Hypothalamus (tissue), 51 donors: ENCODE measurements around the gene CREBRF.
A peak's percentile ranks its signal among the peaks of the same experiment; 100 is the strongest.
"Not testable (repeated sequence)": the region's sequence is repeated elsewhere in the genome, so short reads cannot be mapped to it uniquely, and the experiment has no call there.

Experiments used
- DNase-seq, 51 donors: peaks; one replicate each; lab custom pipeline; 2025; lab: John Stamatoyannopoulos, UW

CREBRF gene

GRCh38 chr5:173148354-173148753, 92.2 kb downstream of the CREBRF start:
- DNase-seq: no peak

DNA sequence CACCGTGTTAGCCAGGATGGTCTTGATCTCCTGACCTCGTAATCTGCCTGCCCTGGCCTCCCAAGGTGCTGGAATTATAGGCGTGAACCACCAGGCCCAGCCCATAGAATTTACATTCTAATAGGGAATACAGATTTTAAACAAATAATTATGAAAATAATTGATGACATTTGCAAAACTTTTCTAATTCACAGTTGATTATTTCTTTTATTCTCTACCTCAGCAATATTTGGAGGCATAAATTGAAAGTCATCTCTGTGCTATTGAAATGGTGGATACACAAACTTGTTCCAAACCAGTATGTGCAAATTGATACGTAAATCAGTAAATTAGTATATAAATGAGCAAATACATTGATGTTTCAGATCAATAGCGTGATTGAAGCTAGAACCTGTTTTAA, 96.4 kb downstream of the CREBRF start:
- no peak for DNase-seq

DNA sequence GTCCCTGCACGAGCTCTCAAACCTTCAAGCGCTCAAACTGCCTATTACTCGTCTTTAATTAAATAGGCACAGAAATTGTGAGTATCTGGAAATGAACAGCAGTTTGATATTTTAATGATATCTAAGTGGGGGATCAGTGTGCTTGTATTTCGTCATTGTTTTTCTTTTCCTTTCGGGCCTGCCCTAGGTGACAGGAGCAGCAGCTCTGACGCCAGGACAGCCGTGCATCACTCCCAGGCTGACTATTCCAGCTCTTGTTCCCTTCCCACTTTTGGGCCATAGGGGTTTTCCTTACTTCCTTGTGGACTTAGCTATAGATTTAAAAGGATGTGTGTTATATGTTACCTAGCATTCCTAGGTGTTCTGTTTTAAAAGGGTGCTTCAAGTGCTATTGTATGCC, 97.7 kb downstream of the CREBRF start:
- no peak for DNase-seq

GRCh38 chr5:173154619-173155018, 98.5 kb downstream of the CREBRF start:
- DNase-seq: not testable (repeated sequence)

DNA sequence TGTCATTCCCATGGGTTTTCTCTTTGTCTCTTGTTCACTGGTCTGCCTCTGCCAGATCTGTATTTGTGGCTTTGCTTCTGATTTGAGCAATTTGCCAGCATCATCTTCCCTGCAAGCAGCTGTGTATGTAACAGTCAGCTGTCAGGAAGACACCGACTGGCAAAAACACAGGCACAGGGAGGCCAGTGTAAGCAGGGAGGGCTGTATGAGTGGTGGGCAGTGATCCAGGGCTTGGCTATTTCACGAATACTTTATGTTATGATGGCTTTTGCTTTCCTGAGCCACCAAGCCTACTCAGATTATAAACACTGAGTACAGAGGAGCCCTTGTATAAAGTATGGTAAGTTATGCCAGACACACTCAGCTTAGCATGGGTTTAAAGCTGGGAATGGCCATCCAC, 99.8 kb downstream of the CREBRF start:
- DNase-seq: peak in 29 of 51 donors; percentile 2 to 59 (median 20)

- no peak for DNase-seq
Observed at GRCh38 chr5:173158366-173158765, 102.2 kb downstream of the CREBRF start.

DNA sequence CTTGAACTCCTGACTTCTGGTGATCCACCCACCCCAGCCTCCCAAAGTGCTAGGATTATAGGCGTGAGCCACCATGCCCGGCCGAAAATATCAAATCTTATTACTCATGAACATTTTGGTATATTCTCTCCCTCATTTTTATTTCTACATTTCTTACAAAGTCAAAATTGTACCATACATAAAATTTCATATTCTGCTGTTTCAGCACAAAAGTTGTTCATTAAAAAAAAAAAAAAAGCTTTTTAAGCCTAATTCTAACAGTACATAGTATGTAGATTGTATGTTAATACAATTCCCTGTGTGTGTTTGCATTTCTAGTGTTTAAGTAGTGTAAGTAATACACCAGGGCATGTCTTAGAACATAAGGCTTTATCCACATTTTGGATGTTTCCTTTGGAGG, 103.1 kb downstream of the CREBRF start:
- DNase-seq: no peak

DNA sequence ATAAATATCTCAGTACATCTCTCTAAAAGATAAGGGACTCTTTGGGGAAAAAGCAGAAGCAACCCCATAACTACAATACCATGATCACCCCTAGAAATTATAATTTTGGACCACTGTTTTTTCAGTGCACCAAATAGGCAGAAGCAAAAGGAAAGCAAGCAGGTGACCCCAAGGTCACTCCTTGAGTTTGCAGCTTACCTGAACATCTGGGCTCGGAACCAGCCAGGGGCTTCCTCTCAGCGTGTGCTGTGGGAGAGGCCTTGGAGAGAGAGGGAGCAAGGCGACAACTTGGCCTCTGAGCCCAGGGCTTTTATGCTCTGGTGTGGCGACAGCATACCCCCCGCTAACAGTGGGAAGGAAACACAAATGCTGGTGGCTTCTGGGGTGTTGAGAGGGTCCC, 105.0 kb downstream of the CREBRF start:
- DNase-seq: no peak

DNA sequence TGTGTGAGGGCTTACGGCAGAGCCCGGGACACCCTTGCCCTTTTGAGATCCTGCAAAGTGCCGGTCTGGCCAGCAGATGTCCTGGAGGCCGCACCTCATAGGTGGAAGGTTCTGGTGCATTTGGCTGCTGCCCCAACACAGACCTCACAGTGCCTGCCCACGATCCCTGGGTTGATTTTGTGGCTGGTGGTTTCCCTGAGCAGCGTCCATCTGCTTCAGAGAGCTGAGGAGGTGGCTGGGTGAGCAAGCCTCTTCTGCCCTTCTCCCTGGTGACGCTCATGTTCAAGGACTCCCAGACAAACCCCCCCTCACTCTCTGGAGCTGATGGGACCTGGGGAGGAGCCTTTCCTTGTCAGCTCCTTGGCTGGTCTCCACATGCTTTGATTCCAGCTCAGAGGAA, 107.1 kb downstream of the CREBRF start:
- DNase-seq: no peak

- DNase-seq: no peak
Observed at GRCh38 chr5:173165177-173166016, 109.2 kb downstream of the CREBRF start.

- DNase-seq: no peak
Observed at GRCh38 chr5:173172166-173172565, 116.0 kb downstream of the CREBRF start.

- no peak for DNase-seq
Observed at GRCh38 chr5:173175523-173175922, 119.4 kb downstream of the CREBRF start.

DNA sequence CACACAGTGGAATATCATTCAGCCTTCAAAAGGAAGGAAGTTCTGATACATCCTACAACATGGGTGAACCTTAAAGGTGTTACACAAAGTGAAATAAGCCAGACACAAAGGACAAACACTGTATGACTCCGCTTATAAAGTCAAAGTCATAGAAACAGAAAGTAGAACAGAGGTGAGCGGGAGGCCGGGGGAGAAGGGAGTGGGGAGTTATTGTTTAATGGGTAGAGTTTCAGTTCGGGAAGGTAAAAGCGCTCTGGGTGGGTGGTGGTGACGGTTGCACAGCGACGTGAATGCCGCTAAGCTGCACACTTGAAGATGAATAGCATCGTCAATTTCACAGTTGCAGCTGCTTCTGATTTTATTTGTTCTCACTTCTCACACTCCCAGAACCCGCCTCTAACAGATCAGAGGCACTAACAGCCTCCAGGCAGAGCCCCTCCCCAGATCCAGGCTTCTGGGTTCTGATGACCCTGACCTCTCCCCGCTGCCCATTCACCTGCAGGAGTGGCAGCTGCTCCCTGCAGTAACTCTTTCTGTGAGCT, 122.3 kb downstream of the CREBRF start:
- DNase-seq: no peak

DNA sequence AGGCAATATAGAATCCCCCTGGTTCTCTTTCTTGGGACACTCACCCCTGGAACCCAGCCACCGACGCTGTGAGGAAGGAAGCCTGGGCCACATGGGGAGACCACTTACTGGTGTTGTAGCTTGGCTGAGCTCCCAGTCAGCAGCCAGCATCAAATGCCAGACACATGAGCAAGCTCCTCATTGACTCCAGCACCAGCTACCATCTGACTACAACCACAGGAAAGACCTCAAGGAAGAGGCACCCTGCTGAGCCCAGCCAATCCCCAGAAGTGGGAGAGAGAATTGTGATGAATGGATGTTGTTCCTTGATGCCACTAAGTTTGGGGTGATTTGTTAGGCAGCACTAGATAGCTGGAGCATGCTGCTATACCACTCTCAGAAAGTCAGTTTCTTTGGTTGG, 124.2 kb downstream of the CREBRF start:
- DNase-seq: no peak

GRCh38 chr5:173187054-173187743, 131.0 kb downstream of the CREBRF start:
- no peak for DNase-seq

- no peak for DNase-seq
Observed at GRCh38 chr5:173188280-173188679, 132.1 kb downstream of the CREBRF start.
